Testis (tissue), 3 donors: Measurements from ENCODE around the gene TACO1. TPM values are rescaled to one million over a fixed set of nuclear protein-coding genes. Genes with fewer than 3 reads are reported as not detected.
A peak's percentile ranks its signal among the peaks of the same experiment; 100 is the strongest.

Experiments
- DNase-seq: peaks from one replicate; pipeline ENCODE4 v3.0.0-alpha.2; 2019
- H3K27ac ChIP-seq, 2 donors: fragments of 200-600 bp; sonication (generic); one replicate each; pipeline ENCODE4 v1.5.1; 2019
- H3K27me3 ChIP-seq: fragments of 200-600 bp; sonication (generic); one replicate; pipeline ENCODE4 v1.5.1; 2019
- H3K36me3 ChIP-seq: fragments of 200-600 bp; sonication (generic); one replicate; pipeline ENCODE4 v1.5.1; 2017; ENCODE audit warnings: low read depth; ENCODE audit errors: missing control alignments
- H3K4me1 ChIP-seq: fragments of 200-600 bp; sonication (generic); one replicate; pipeline ENCODE4 v1.5.1; 2019
- H3K4me3 ChIP-seq, 2 donors: fragments of 200-600 bp; sonication (generic); one replicate each; pipeline ENCODE4 v1.5.1; 2017 to 2019
- H3K9me3 ChIP-seq: fragments of 200-600 bp; sonication (generic); one replicate; pipeline ENCODE4 v1.5.1; 2017
- CTCF ChIP-seq, 3 experiments: fragments of 450-650 bp in 2 of 3; fragments of 200-600 bp in 1 of 3; sonication (generic) in 1 of 3; IDR thresholded peaks; one replicate each; pipeline ENCODE4 v1.5.1; 2016 to 2019; ENCODE audit warnings: antibody characterized with exemption in 3 of 3, mild to moderate bottlenecking in 2 of 3, moderate library complexity in 1 of 3
- POLR2A ChIP-seq: fragments of 450-650 bp; IDR thresholded peaks from one replicate; pipeline ENCODE4 v1.6.1; 2017; ENCODE audit warnings: antibody characterized with exemption, mild to moderate bottlenecking, moderate library complexity
- WGBS, 2 donors: methylation state at CpG; one replicate each; pipeline ENCODE4 v1.1.5; 2018; 5-methylcytosine and 5-hydroxymethylcytosine counted together
- intact Hi-C: fragments of 100-400 bp; cut with DNase I; formaldehyde crosslinking; loops from one replicate; pipeline ENCODE4 v1.15.1; 2023; ENCODE audit warnings: low total_unique reads
- polyA plus RNA-seq: library from polyadenylated mRNA; stranded (reverse); fragments of 350-450 nt; fragmentation: Illumina TruSeq; extraction: RNeasy Lipid Tissue Mini Kit (QIAGEN cat#74804); gene quantifications from one replicate; pipeline ENCODE4 v1.2.3, GENCODE V29; 2014; ENCODE audit warnings: low read depth, low replicate concordance; ENCODE audit not compliant: insufficient read depth
- total RNA-seq, 2 donors: library from RNA; depleted of rRNA; stranded (reverse); fragments of >200 nt; gene quantifications; one replicate each; pipeline ENCODE4 v1.2.3, GENCODE V29; 2016

TACO1 gene
- total and polyA plus RNA-seq, 3 donors from 2014 or later = 19.2 to 28.0 (median 22.3) TPM

GRCh38 chr17:63639125-63639524, 38.4 kb downstream of the TACO1 start:
- no peak overlapping the region for H3K4me3 ChIP-seq
- no peak for DNase-seq
- intact Hi-C loops = no loop called here
- H3K27ac ChIP-seq = no peak overlapping the region
- H3K9me3 ChIP-seq = no peaks in the 10 kb centered on the region
- H3K36me3 ChIP-seq = no peaks in the 10 kb centered on the region
- TF ChIP-seq CTCF (IDR thresholded peaks at IDR 0.05) (no peak), POLR2A (no peak)
- WGBS, 2 donors = 73 to 77% methylated on average over 1 of the region's 1 CpG
- no peaks in the 10 kb centered on the region for H3K27me3 ChIP-seq
- H3K4me1 ChIP-seq = peaks cover 15% of the 10 kb centered on the region

GRCh38 chr17:63640038-63640437, 39.3 kb downstream of the TACO1 start:
- WGBS, 2 donors = 92 to 93% methylated on average over 3 to 4 of the region's 4 CpGs
- no peak for TF ChIP-seq CTCF (IDR thresholded peaks at IDR 0.05)
- TF ChIP-seq POLR2A = no peak
- no peaks in the 10 kb centered on the region for H3K9me3 ChIP-seq
- intact Hi-C loops = no loop called here
- H3K4me3 ChIP-seq = no peak overlapping the region
- H3K4me1 ChIP-seq = peaks cover 7% of the 10 kb centered on the region
- no peak for DNase-seq
- H3K36me3 ChIP-seq = no peaks in the 10 kb centered on the region
- H3K27ac ChIP-seq = no peak overlapping the region
- H3K27me3 ChIP-seq = no peaks in the 10 kb centered on the region

- no peaks in the 10 kb centered on the region for H3K27me3 ChIP-seq
- no peaks in the 10 kb centered on the region for H3K4me1 ChIP-seq
- H3K27ac ChIP-seq = no peak overlapping the region
- no peaks in the 10 kb centered on the region for H3K36me3 ChIP-seq
- H3K9me3 ChIP-seq = no peaks in the 10 kb centered on the region
- TF ChIP-seq POLR2A (no peak), CTCF (IDR thresholded peaks at IDR 0.05) (no peak)
- peak; percentile 25 for DNase-seq
- H3K4me3 ChIP-seq = no peak overlapping the region
- 93 to 96% methylated on average over 4 of the region's 4 CpGs for WGBS, 2 donors
- intact Hi-C loops = no loop called here
Measured at GRCh38 chr17:63641692-63642448, 41.2 kb downstream of the TACO1 start.

- Histone ChIP-seq H3K27ac (no peak overlapping the region), H3K4me3 (no peak overlapping the region), H3K27me3 (no peaks in the 10 kb centered on the region), H3K9me3 (no peaks in the 10 kb centered on the region), H3K36me3 (no peaks in the 10 kb centered on the region), H3K4me1 (no peaks in the 10 kb centered on the region)
- DNase-seq = no peak
- WGBS, 2 donors = 95 to 96% methylated on average over 7 of the region's 7 CpGs
- TF ChIP-seq CTCF (IDR thresholded peaks at IDR 0.05) (no peak), POLR2A (no peak)
- intact Hi-C loops = no loop called here
Measured at GRCh38 chr17:63644846-63645245, 44.2 kb downstream of the TACO1 start.
